ENCODE data around the gene HECTD1. TPM values are rescaled to one million over a fixed set of nuclear protein-coding genes. Genes with fewer than 3 reads are reported as not detected.
"Not testable (repeated sequence)": the region's sequence is repeated elsewhere in the genome, so short reads cannot be mapped to it uniquely, and the experiment has no call there.

HECTD1 gene
- 266 and 380 TPM in 2 replicates for total RNA-seq (ENCODE audit: low replicate concordance)

DNA sequence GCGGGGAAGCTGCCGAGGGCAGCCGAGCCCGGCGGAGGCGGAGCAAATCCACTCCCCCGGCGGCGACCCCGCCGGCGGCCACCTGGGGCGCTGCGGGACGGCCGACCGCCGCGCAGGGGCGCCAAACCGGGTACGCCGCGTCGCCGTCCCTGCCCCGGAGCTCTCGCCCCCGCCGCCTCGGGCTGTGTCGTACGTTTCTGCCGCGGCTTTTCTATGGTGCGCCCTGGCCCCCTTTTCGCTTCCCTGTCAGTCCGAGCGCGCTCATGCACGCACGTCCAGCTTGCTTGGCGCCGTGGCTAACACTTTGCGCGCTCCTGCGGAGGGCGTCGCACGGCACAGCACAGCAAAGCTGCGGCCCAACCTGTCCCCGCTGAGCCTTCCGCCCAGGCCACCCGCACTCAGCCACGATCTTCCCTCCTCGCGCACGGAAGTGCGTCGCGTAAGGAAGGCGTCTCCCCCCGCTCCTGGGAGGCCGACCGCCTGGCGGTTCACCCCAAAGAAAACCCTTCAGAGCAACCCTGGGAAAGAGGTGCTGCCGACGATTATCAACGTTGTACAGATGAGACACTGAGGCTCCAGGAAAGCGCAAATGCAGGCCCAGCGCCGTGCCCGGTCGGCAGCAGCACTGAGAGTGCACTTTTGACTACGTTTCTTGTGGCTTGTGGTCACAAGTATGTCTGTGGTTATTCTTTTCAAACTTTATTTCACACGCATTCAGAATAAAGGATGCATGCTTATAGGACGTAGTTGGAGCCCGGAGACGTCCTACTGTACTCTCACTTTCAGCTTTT lies at the start of gene HECTD1:
Gene HECTD1 (minus strand): TSS at position 39 of the 791 bp plus-strand sequence. CDS start 1,857 bp downstream, outside the sequence.
- TF ChIP-seq CTCF (IDR thresholded peaks at IDR 0.05; ENCODE audit: insufficient read depth, low read length), result peak; percentile 50
- H3K4me3 ChIP-seq (ENCODE audit: low read depth, low read length), result peak within 1 kb of the TSS; percentile 78
- peak; percentile 82 for DNase-seq (ENCODE audit: low read depth)

GRCh38 chr14:31257244-31257553 lies 49.6 kb upstream of the HECTD1 start:
- DNase-seq (ENCODE audit: low read depth), result no peak

GRCh38 chr14:31256534-31257243 lies 49.1 kb upstream of the HECTD1 start:
- no peak overlapping the region for H3K4me3 ChIP-seq (ENCODE audit: low read depth, low read length)
- no peak for TF ChIP-seq CTCF (IDR thresholded peaks at IDR 0.05; ENCODE audit: insufficient read depth, low read length)
- DNase-seq (ENCODE audit: low read depth), result no peak

More at GRCh38 chr14:31257244-31257553, 49.6 kb upstream of the HECTD1 start:
- TF ChIP-seq CTCF (IDR thresholded peaks at IDR 0.05; ENCODE audit: insufficient read depth, low read length), result no peak
- H3K4me3 ChIP-seq (ENCODE audit: low read depth, low read length), result no peak overlapping the region

DNA sequence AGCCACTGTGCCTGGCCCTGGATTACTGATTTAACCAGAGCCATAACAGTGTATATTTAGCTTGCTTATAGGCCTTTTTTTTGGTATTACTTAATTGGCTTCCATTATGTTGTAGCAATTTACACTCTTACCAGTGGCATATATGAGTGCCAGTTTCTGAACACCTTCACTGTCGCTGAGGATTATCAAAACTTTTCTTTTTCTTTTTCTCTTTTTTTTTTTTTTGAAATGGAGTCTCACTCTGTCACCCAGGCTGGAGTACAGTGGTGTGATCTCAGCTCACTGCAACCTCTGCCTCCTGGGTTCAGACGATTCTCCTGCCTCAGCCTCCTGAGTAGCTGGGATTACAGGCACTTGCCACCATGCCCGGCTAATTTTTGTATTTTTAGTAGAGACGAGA lies 48.3 kb upstream of the HECTD1 start:
- H3K4me3 ChIP-seq (ENCODE audit: low read depth, low read length); DNase-seq (ENCODE audit: low read depth): not testable (repeated sequence)

- DNase-seq (ENCODE audit: low read depth), result no peak
- no peak overlapping the region for H3K4me3 ChIP-seq (ENCODE audit: low read depth, low read length)
- TF ChIP-seq CTCF (IDR thresholded peaks at IDR 0.05; ENCODE audit: insufficient read depth, low read length), result no peak
These were observed 47.7 kb upstream of the HECTD1 start for GRCh38 chr14:31255286-31255685.

GRCh38 chr14:31253746-31254471 lies 46.3 kb upstream of the HECTD1 start:
- DNase-seq (ENCODE audit: low read depth), result no peak
- H3K4me3 ChIP-seq (ENCODE audit: low read depth, low read length), result no peak overlapping the region
- TF ChIP-seq CTCF (IDR thresholded peaks at IDR 0.05; ENCODE audit: insufficient read depth, low read length), result no peak

GRCh38 chr14:31252865-31253264 lies 45.3 kb upstream of the HECTD1 start:
- H3K4me3 ChIP-seq (ENCODE audit: low read depth, low read length), result no peak overlapping the region
- TF ChIP-seq CTCF (IDR thresholded peaks at IDR 0.05; ENCODE audit: insufficient read depth, low read length), result no peak
- DNase-seq (ENCODE audit: low read depth), result no peak

All from fibroblast of the aortic adventitia (primary cell).